Pancreas (tissue), 10 donors: Measurements from ENCODE around the gene APLP2. TPM values are rescaled to one million over a fixed set of nuclear protein-coding genes. Genes with fewer than 3 reads are reported as not detected.

Source experiments
- ATAC-seq, 4 donors: fragments of 200-7000 bp; cut with Tn5 transposase; one replicate each; pipeline versions ENCODE4 v1.8.0 to v1.9.1; 2020; ENCODE audit warnings: mild to moderate bottlenecking in 4 of 4, moderate library complexity in 4 of 4
- DNase-seq, 6 donors: peaks; one replicate each; pipeline ENCODE4 v3.0.0-alpha.2; 2020
- FAIRE-seq: peaks from 2 replicates; lab custom pipeline; 2012; peaks lifted over from hg19 to GRCh38; lab: Jason Lieb, UNC
- H3K27ac ChIP-seq, 4 donors: fragments of 200-600 bp; sonication (generic); 1 replicate in 3 of 4; 2 replicates in 1 of 4; pipeline versions ENCODE4 v1.5.0 to v1.8.0; 2020
- H3K27me3 ChIP-seq, 4 donors: fragments of 200-600 bp; one replicate each; pipeline ENCODE4 v1.8.0; 2021
- H3K36me3 ChIP-seq, 3 donors: fragments of 200-600 bp; sonication (generic) in 1 of 3; one replicate each; pipeline versions ENCODE4 v1.5.0 to v1.8.0; 2020 to 2021
- H3K4me1 ChIP-seq, 3 donors: fragments of 200-600 bp; one replicate each; pipeline ENCODE4 v1.8.0; 2021
- H3K4me3 ChIP-seq, 4 donors: fragments of 200-600 bp; sonication (generic) in 2 of 4; one replicate each; pipeline versions ENCODE4 v1.5.0 to v1.8.0; 2020 to 2021
- H3K9me3 ChIP-seq, 4 donors: fragments of 200-600 bp; one replicate each; pipeline ENCODE4 v1.8.0; 2021
- WGBS, 2 donors: extraction: QIAGEN DNeasy Blood & Tissue Kit; methylation state at CpG; one replicate each; pipeline ENCODE4 v1.1.7; 2013; 5-methylcytosine and 5-hydroxymethylcytosine counted together
- intact Hi-C, 3 donors: fragments of 100-400 bp; cut with DNase I; formaldehyde crosslinking; loops; one replicate each; pipeline versions ENCODE4 v1.11.1 to v1.14.2; 2022
- polyA plus RNA-seq, 2 donors: library from polyadenylated mRNA; stranded (reverse); fragments of 200-250 nt; gene quantifications; one replicate each; pipeline ENCODE4 v1.2.3, GENCODE V29; 2013
- total RNA-seq, 6 donors: library from RNA; stranded (reverse); fragmentation: NEBNext Ultra II Directional in 4 of 6; extraction: Animal tissue kit (Norgen Biotek cat#: 25700) in 4 of 6; gene quantifications; one replicate each; pipeline versions ENCODE4 v1.2.1 to v1.2.4, GENCODE V29; 2021 to 2023
- TF ChIP-seq, protein P1 (sequence below), 4 donors: fragments of 200-600 bp; sonication (generic) in 3 of 4; IDR thresholded peaks; one replicate each; pipeline versions ENCODE4 v1.5.0 to v1.8.0; 2021; ENCODE audit warnings: antibody characterized with exemption in 4 of 4
- donor health status: healthy with polysubstance abuse.
- donor health status: DM: no; HTN: no; CAD: no; lungs with moderate emphysema.
- donor health status: DM: no; HTN: no; CAD: no.
- donor health status: control.
- donor health status: control.
- donor health status: Bipolar disorder and iron deficiency.
- donor health status: DM: yes; HTN: yes; CAD: no.
- donor health status: DM: no; HTN: no; CAD: no.
- donor health status: DM: no; HTN: no; CAD: no.
- donor health status: DM: yes; HTN: yes; CAD: no.

Gene APLP2
- total and polyA plus RNA-seq, 8 donors = 45.3 to 171 (median 101) TPM

DNA sequence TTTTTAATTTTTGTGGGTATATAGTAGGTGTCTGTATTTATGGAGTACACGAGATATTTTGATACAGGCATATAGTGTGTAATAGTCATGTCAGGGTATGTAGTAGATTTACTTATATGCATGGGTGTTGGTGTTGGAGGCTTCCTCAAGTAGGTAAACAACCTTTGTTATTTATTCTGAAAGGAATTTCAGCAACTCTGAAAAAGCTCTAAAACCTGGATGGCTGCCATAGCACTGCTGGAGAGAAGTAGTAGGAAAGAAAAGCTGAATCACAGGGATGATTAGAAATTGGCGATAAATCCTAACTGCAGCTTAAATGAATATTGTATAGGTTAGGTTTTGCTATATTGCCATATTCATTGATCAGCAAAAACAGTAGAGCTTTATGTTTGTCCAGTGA is 45.5 kb downstream of the APLP2 start:
- peak in 3 of 4 donors; percentile 23 to 41 (median 32) for ATAC-seq
- Histone ChIP-seq H3K27me3 (no peaks in the 10 kb centered on the region), H3K36me3 (peaks cover 0 to 11% (median 4%) of the 10 kb centered on the region in 3 donors), H3K27ac (no peak overlapping the region), H3K4me1 (peaks cover 12 to 19% (median 19%) of the 10 kb centered on the region in 3 donors), H3K4me3 (no peak overlapping the region), H3K9me3 (no peaks in the 10 kb centered on the region)
- intact Hi-C loops = no loop called here
- DNase-seq = no peak
- FAIRE-seq = no peak
- TF ChIP-seq, protein P1, sequence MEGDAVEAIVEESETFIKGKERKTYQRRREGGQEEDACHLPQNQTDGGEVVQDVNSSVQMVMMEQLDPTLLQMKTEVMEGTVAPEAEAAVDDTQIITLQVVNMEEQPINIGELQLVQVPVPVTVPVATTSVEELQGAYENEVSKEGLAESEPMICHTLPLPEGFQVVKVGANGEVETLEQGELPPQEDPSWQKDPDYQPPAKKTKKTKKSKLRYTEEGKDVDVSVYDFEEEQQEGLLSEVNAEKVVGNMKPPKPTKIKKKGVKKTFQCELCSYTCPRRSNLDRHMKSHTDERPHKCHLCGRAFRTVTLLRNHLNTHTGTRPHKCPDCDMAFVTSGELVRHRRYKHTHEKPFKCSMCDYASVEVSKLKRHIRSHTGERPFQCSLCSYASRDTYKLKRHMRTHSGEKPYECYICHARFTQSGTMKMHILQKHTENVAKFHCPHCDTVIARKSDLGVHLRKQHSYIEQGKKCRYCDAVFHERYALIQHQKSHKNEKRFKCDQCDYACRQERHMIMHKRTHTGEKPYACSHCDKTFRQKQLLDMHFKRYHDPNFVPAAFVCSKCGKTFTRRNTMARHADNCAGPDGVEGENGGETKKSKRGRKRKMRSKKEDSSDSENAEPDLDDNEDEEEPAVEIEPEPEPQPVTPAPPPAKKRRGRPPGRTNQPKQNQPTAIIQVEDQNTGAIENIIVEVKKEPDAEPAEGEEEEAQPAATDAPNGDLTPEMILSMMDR (IDR thresholded peaks at IDR 0.05) = no peak
- WGBS, 2 donors = 48 to 56% methylated on average over 2 of the region's 2 CpGs

DNA sequence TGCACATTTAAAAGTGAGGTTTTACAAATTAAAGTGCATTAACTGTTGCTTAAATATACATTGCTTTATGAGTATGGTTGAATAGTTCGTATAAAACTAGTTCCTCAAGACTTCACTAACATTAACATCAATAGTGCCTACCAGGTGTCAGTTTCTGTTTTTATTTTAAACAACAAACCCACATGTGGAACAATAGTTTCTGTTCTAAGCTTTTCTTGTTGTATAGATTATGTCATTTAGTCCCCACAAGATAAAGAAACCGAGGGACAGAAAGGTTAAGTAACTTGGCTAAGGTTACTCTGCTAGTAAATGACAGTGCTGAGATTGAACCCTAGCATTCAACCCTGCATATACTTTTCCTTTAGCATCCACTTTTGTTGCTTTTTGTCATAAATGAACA is 48.5 kb downstream of the APLP2 start:
- Histone ChIP-seq H3K9me3 (no peaks in the 10 kb centered on the region), H3K27me3 (no peaks in the 10 kb centered on the region), H3K36me3 (peaks cover 0 to 15% (median 10%) of the 10 kb centered on the region in 3 donors), H3K4me3 (no peak overlapping the region), H3K27ac (no peak overlapping the region), H3K4me1 (peaks cover 12 to 24% (median 23%) of the 10 kb centered on the region in 3 donors)
- no peak for DNase-seq
- ATAC-seq = no peak
- TF ChIP-seq, protein P1 (IDR thresholded peaks at IDR 0.05) = no peak
- 64 to 79% methylated on average over 2 of the region's 2 CpGs for WGBS, 2 donors
- FAIRE-seq = no peak
- intact Hi-C loops = no loop called here

DNA sequence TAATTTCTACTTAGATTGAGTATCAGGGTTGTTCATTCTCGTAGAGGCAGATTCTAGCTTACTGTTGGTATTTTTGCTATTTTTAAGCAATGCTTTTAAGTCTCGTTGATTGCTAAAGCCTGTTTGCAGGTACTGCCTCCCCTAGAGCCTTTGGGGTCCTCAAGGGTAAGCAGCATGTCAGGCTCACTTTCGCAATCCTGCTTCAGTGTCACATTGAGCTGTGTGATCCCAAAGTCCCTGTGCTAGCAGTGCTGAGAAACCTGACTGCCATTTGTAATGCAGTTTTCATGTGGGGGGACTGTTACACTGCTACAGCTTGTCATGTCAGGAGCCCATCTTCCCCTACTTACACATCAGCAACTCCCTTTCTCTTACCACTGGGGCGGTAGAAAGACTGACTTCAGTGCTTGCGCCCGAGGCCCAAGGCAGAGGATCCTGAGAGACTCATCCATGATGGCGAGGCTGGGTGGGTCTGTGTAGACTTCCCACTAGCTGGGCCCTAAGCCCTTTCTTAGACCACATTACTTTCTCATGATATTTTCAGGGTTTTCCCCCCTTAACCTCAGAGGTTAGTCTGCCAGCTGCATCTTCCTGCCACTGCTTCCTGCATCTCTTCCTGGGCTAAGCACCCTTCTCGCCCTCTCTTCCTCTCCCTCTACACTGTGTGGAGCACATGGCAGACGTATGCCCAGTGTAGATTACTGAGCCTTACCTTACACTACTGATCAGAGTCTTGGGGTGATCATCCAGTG is 49.1 kb downstream of the APLP2 start:
- Histone ChIP-seq H3K36me3 (peaks cover 0 to 21% (median 15%) of the 10 kb centered on the region in 3 donors), H3K27ac (no peak overlapping the region), H3K27me3 (no peaks in the 10 kb centered on the region), H3K9me3 (no peaks in the 10 kb centered on the region), H3K4me3 (no peak overlapping the region), H3K4me1 (peaks cover 12 to 24% (median 23%) of the 10 kb centered on the region in 3 donors)
- TF ChIP-seq, protein P1 (IDR thresholded peaks at IDR 0.05) = no peak
- ATAC-seq = no peak
- FAIRE-seq = no peak
- 87 to 92% methylated on average over 9 of the region's 9 CpGs for WGBS, 2 donors
- DNase-seq = no peak
- intact Hi-C loops = no loop called here

DNA sequence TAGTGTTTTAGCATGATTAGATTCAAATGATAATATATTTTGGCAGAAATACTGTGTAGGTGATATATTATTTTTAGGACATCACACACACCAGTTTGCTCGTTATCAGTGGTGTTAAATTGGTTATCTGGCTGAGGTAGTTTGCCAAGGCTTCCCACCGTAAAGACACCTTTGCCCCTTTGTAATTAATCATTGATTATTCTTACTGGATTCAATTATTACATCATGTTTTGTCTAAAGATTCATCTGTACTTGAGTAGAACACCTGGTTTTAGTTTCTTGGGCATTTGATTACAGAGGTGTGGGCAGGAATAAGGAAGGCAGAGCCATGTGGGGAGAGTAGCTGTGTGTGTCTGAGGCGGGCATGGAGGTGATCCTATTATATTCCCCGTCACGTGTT is 50.4 kb downstream of the APLP2 start:
- Histone ChIP-seq H3K9me3 (no peaks in the 10 kb centered on the region), H3K36me3 (peaks cover 0 to 27% (median 15%) of the 10 kb centered on the region in 3 donors), H3K4me1 (peaks cover 7 to 16% (median 15%) of the 10 kb centered on the region in 3 donors), H3K4me3 (no peak overlapping the region), H3K27ac (no peak overlapping the region), H3K27me3 (no peaks in the 10 kb centered on the region)
- intact Hi-C loops = no loop called here
- DNase-seq (no peak), FAIRE-seq (no peak), ATAC-seq (no peak)
- WGBS, 2 donors = 56 to 59% methylated on average over 5 of the region's 5 CpGs
- TF ChIP-seq, protein P1 (IDR thresholded peaks at IDR 0.05) = no peak

DNA sequence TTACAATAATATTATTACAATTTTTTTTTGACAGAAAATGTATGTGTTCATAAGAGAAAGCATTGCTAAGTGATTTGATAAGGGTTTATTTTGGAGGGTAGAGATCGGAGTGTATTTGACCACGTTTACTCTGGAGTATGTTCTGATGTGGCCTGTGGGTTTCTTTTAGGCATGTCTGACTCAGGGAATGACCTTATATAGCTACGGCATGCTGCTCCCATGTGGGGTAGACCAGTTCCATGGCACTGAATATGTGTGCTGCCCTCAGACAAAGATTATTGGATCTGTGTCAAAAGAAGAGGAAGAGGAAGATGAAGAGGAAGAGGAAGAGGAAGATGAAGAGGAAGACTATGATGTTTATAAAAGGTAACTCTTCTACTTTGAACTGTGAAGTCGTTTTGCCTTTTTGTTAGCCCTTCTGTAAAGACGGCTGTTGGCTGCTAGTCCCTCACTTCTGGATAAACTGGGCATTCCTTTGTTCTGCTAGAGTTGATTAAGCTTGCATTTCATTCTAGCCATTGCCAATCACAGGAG is 51.8 kb downstream of the APLP2 start:
- no peak for ATAC-seq
- TF ChIP-seq, protein P1 (IDR thresholded peaks at IDR 0.05) = no peak
- Histone ChIP-seq H3K4me3 (no peak overlapping the region), H3K36me3 (peaks cover 0 to 30% (median 15%) of the 10 kb centered on the region in 3 donors), H3K27ac (no peak overlapping the region), H3K9me3 (no peaks in the 10 kb centered on the region), H3K4me1 (peaks cover 0 to 9% (median 9%) of the 10 kb centered on the region in 3 donors), H3K27me3 (no peaks in the 10 kb centered on the region)
- intact Hi-C loops = no loop called here
- 79 to 93% methylated on average over 5 of the region's 5 CpGs for WGBS, 2 donors
- FAIRE-seq = no peak
- no peak for DNase-seq
